A549 (cell line): ENCODE data around the gene VWA5B2. TPM values are rescaled to one million over a fixed set of nuclear protein-coding genes. Genes with fewer than 3 reads are reported as not detected.
A peak's percentile ranks its signal among the peaks of the same experiment; 100 is the strongest.

Experiments
- ATAC-seq, 2 experiments: fragments of 200-7000 bp in 1 of 2; fragments of >200 bp in 1 of 2; cut with Nextera tagmentation in 1 of 2; cut with Tn5 transposase in 1 of 2; 3 replicates each; pipeline versions ENCODE4 v1.8.0 to v1.9.1; 2018 to 2020; ENCODE audit warnings: mild to moderate bottlenecking in 1 of 2, moderate library complexity in 1 of 2
- CTCF ChIA-PET: fragments of 300-600 bp; sonication (Branson Sonifier 250); formaldehyde crosslinking; extraction: SDS; loops from one replicate; lab custom pipeline; 2021; ENCODE audit warnings: antibody characterized with exemption, inconsistent platforms; lab: Yijun Ruan, JAX
- POLR2A ChIA-PET: fragments of 350-600 bp; formaldehyde crosslinking; extraction: SDS; loops from one replicate; lab custom pipeline; 2021; ENCODE audit warnings: antibody characterized with exemption, inconsistent platforms; lab: Yijun Ruan, JAX
- DNase-seq, 2 experiments: peaks; one replicate each; pipeline versions ENCODE4 v3.0.0 to v3.0.0-alpha.2; 2011 to 2016; ENCODE audit warnings: low read depth in 1 of 2, low spot score in 1 of 2
- FAIRE-seq: peaks from 2 replicates; lab custom pipeline; 2011; peaks lifted over from hg19 to GRCh38; lab: Jason Lieb, UNC
- H3K27ac ChIP-seq, 2 experiments: fragments of >200 bp; sonication (Bioruptor Twin); formaldehyde crosslinking; 3 replicates each; pipeline ENCODE4 v1.5.1; 2016 to 2017
- H3K4me1 ChIP-seq: fragments of >200 bp; sonication (Bioruptor Twin); formaldehyde crosslinking; 3 replicates; pipeline ENCODE4 v1.6.1; 2016
- H3K4me2 ChIP-seq: fragments of >200 bp; sonication (Bioruptor Twin); formaldehyde crosslinking; 3 replicates; pipeline ENCODE4 v1.6.1; 2016
- H3K4me3 ChIP-seq: fragments of >200 bp; sonication (Bioruptor Twin); formaldehyde crosslinking; 3 replicates; pipeline ENCODE4 v1.5.1; 2016
- H3K9me3 ChIP-seq: fragments of >200 bp; sonication (Bioruptor Twin); formaldehyde crosslinking; 3 replicates; pipeline ENCODE4 v1.6.1; 2016
- BHLHE40 ChIP-seq: IDR thresholded peaks from 2 replicates; pipeline ENCODE4 v1.6.1; 2012; ENCODE audit warnings: low read depth, low read length, inconsistent platforms
- CBX8 ChIP-seq: fragments of 200-600 bp; sonication (generic); IDR thresholded peaks from 2 replicates; pipeline ENCODE4 v1.6.1; 2016
- CHD2 ChIP-seq: fragments of 150-350 bp; IDR thresholded peaks from 2 replicates; pipeline ENCODE4 v1.6.1; 2014; ENCODE audit warnings: low read length; ENCODE audit not compliant: partially characterized antibody
- EHF ChIP-seq: fragments of 250-450 bp; sonication (Bioruptor Pico); IDR thresholded peaks from 2 replicates; pipeline ENCODE4 v1.5.0; 2020; ENCODE audit warnings: mild to moderate bottlenecking
- EP300 ChIP-seq, 2 experiments: fragments of >200 bp; sonication (Bioruptor Twin); formaldehyde crosslinking; IDR thresholded peaks; 2 replicates in 1 of 2; 3 replicates in 1 of 2; pipeline ENCODE4 v1.6.1; 2016 to 2017
- ESRRA ChIP-seq: fragments of 150-350 bp; IDR thresholded peaks from 2 replicates; pipeline ENCODE4 v1.6.1; 2014; ENCODE audit warnings: mild to moderate bottlenecking, low read length, borderline replicate concordance
- GATA3 ChIP-seq: IDR thresholded peaks from 2 replicates; pipeline ENCODE4 v1.6.1; 2012; ENCODE audit warnings: borderline replicate concordance
- HEYL ChIP-seq: fragments of 250-450 bp; sonication (Bioruptor Pico); IDR thresholded peaks from 2 replicates; pipeline ENCODE4 v1.8.0; 2021; ENCODE audit warnings: mild to moderate bottlenecking, moderate library complexity
- HOXB13 ChIP-seq: fragments of 250-450 bp; sonication (Bioruptor Pico); IDR thresholded peaks from 2 replicates; pipeline ENCODE4 v1.5.0; 2020; ENCODE audit warnings: low read depth, mild to moderate bottlenecking, moderate library complexity
- HOXB5 ChIP-seq: fragments of 250-450 bp; sonication (Bioruptor Pico); IDR thresholded peaks from 2 replicates; pipeline ENCODE4 v1.5.0; 2020; ENCODE audit warnings: mild to moderate bottlenecking, moderate library complexity
- KDM1A ChIP-seq: fragments of 200-600 bp; sonication (generic); IDR thresholded peaks from 2 replicates; pipeline ENCODE4 v1.6.1; 2016; ENCODE audit warnings: low read depth, mild to moderate bottlenecking
- MAFK ChIP-seq: fragments of 450-650 bp; IDR thresholded peaks from 2 replicates; pipeline ENCODE4 v1.6.1; 2014; ENCODE audit not compliant: partially characterized antibody
- MYC ChIP-seq: IDR thresholded peaks from 2 replicates; pipeline ENCODE4 v1.6.1; 2012; ENCODE audit warnings: mild to moderate bottlenecking, inconsistent platforms, low read length, improper control_type of control experiment, borderline replicate concordance
- NFE2L2 ChIP-seq: fragments of 150-350 bp; conservative IDR thresholded peaks from 2 replicates; pipeline ENCODE4 v1.6.1; 2014; ENCODE audit warnings: low read length
- NPAS2 ChIP-seq: fragments of 250-450 bp; sonication (Bioruptor Pico); IDR thresholded peaks from 2 replicates; pipeline ENCODE4 v1.8.0; 2022; ENCODE audit warnings: mild to moderate bottlenecking, moderate library complexity, borderline replicate concordance
- RAD21 ChIP-seq, 2 experiments: fragments of >200 bp in 1 of 2; sonication (Bioruptor Twin) in 1 of 2; formaldehyde crosslinking in 1 of 2; IDR thresholded peaks in 1 of 2; conservative IDR thresholded peaks in 1 of 2; 2 replicates in 1 of 2; 3 replicates in 1 of 2; pipeline ENCODE4 v1.6.1; 2012 to 2018; ENCODE audit warnings: inconsistent platforms in 1 of 2
- RARB ChIP-seq: fragments of 250-450 bp; sonication (Bioruptor Pico); IDR thresholded peaks from 2 replicates; pipeline ENCODE4 v1.8.0; 2021; ENCODE audit warnings: mild to moderate bottlenecking, moderate library complexity
- RNF2 ChIP-seq: fragments of 200-600 bp; sonication (generic); IDR thresholded peaks from 2 replicates; pipeline ENCODE4 v1.6.1; 2016; ENCODE audit warnings: low read depth, mild to moderate bottlenecking, antibody characterized with exemption, moderate library complexity, borderline replicate concordance
- TFCP2L1 ChIP-seq: fragments of 250-450 bp; sonication (Bioruptor Pico); IDR thresholded peaks from 2 replicates; pipeline ENCODE4 v1.5.0; 2021; ENCODE audit warnings: mild to moderate bottlenecking
- ZC3H11A ChIP-seq: fragments of 450-650 bp; IDR thresholded peaks from 2 replicates; pipeline ENCODE4 v1.6.1; 2014; ENCODE audit warnings: antibody characterized with exemption, mild to moderate bottlenecking
- ZNF302 ChIP-seq: fragments of 250-450 bp; sonication (Bioruptor Pico); IDR thresholded peaks from 2 replicates; pipeline ENCODE4 v1.9.0; 2021; ENCODE audit warnings: inconsistent platforms, mild to moderate bottlenecking, moderate library complexity
- ZSCAN20 ChIP-seq: fragments of 250-450 bp; sonication (Bioruptor Pico); IDR thresholded peaks from 2 replicates; pipeline ENCODE4 v1.8.0; 2022; ENCODE audit warnings: mild to moderate bottlenecking, moderate library complexity
- WGBS: methylation state at CpG from one replicate; pipeline ENCODE4 v1.1.6; 2017; ENCODE audit errors: missing lambda C conversion rate; 5-methylcytosine and 5-hydroxymethylcytosine counted together
- polyA plus RNA-seq, 4 experiments: library from polyadenylated mRNA; depleted of rRNA in 3 of 4; stranded (reverse); fragments of >200 nt; fragmentation: RNase III in 1 of 4; extraction: RNeasy Plus Mini Kit Qiagen cat#74134 plus additional on column Dnase treatment in 1 of 4; gene quantifications; 2 replicates in 3 of 4; 3 replicates in 1 of 4; pipeline ENCODE4 v1.2.3, GENCODE V29; 2011 to 2017
- TF ChIP-seq, protein P1 (sequence below): fragments of >200 bp; sonication (Bioruptor Twin); formaldehyde crosslinking; IDR thresholded peaks from 2 replicates; pipeline ENCODE4 v1.6.1; 2016
- TF ChIP-seq, protein P2 (sequence below): fragments of >200 bp; sonication (Bioruptor Twin); formaldehyde crosslinking; IDR thresholded peaks from 3 replicates; pipeline ENCODE4 v1.5.1; 2016
- TF ChIP-seq, protein P3 (sequence below): fragments of 150-350 bp; IDR thresholded peaks from 2 replicates; pipeline ENCODE4 v1.6.1; 2014; ENCODE audit warnings: low read depth, mild to moderate bottlenecking, low read length
- TF ChIP-seq, protein P4 (sequence below): IDR thresholded peaks from 2 replicates; pipeline ENCODE4 v1.6.1; 2012
- TF ChIP-seq, protein P5 (sequence below): IDR thresholded peaks from 2 replicates; pipeline ENCODE4 v1.6.1; 2012; ENCODE audit warnings: low read depth, borderline replicate concordance

VWA5B2 gene
- polyA plus RNA-seq, 2 of the 4 experiments (the other 2 are of a cell fraction): 0.37 to 0.48 TPM

- H3K4me2 ChIP-seq: peak overlapping the region; percentile 96
- no peak for DNase-seq
- peak overlapping the region; percentile 46 to 76; a peak in 4 of 6 replicates for H3K27ac ChIP-seq
- H3K4me1 ChIP-seq: peaks cover 7% of the 10 kb centered on the region; the same call in 2 of the 3 replicates
- ATAC-seq: peak in 1 of 2 experiments; percentile 28; a peak in 3 of 6 replicates
- CTCF ChIA-PET: interaction anchor here (0.8 to 5.5 kb wide), 6 partner anchors 8 to 85 kb away, joined by 3 to 44 read pairs (median 4); partner anchors contain the start of gene EEF1AKMT4
- 0% methylated on average over 12 of the region's 61 CpGs for WGBS
- peak overlapping the region; percentile 59 for H3K4me3 ChIP-seq
- no peaks in the 10 kb centered on the region for H3K9me3 ChIP-seq
- POLR2A ChIA-PET: no interaction called here
- TF ChIP-seq ESRRA: no peak
- TF ChIP-seq ZSCAN20: no peak
- TF ChIP-seq RNF2: 0 out of 2 replicates have a peak, but pooled peaks have one; percentile 34
- FAIRE-seq: no peak
These were observed 757 bp downstream of the VWA5B2 start for GRCh38 chr3:184230081-184230602.

GRCh38 chr3:184230603-184231528 lies 1.5 kb downstream of the VWA5B2 start:
- no peak for DNase-seq

DNA sequence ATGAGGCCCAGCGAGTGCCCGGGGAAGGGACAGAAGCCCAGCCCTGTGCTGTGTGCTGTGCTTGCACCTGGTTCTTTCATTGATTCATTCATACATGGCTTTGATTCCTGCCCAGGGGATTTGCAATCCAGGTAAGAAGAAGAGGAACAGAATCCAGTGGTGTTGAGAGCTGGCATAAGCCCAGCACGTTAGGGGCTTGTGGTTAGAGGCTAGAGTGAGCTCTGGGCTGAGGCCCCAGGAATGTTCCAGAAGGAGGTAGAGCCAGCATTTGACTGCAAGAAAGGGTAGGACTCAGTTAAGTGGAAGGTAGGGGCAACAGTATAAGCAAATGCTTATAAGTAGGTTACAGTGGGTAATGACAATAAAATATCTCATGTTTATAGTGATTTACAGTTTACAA lies 2.3 kb downstream of the VWA5B2 start:
- no peak for TF ChIP-seq EHF (CRISPR knock-in tag)
- no peak for TF ChIP-seq CHD2
- TF ChIP-seq, protein P1, sequence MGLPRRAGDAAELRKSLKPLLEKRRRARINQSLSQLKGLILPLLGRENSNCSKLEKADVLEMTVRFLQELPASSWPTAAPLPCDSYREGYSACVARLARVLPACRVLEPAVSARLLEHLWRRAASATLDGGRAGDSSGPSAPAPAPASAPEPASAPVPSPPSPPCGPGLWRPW: no peak
- no peak for TF ChIP-seq NFE2L2
- TF ChIP-seq, protein P2, sequence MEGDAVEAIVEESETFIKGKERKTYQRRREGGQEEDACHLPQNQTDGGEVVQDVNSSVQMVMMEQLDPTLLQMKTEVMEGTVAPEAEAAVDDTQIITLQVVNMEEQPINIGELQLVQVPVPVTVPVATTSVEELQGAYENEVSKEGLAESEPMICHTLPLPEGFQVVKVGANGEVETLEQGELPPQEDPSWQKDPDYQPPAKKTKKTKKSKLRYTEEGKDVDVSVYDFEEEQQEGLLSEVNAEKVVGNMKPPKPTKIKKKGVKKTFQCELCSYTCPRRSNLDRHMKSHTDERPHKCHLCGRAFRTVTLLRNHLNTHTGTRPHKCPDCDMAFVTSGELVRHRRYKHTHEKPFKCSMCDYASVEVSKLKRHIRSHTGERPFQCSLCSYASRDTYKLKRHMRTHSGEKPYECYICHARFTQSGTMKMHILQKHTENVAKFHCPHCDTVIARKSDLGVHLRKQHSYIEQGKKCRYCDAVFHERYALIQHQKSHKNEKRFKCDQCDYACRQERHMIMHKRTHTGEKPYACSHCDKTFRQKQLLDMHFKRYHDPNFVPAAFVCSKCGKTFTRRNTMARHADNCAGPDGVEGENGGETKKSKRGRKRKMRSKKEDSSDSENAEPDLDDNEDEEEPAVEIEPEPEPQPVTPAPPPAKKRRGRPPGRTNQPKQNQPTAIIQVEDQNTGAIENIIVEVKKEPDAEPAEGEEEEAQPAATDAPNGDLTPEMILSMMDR: no peak
- Histone ChIP-seq H3K9me3 (no peaks in the 10 kb centered on the region), H3K27ac (no peak overlapping the region), H3K4me1 (peaks cover 7% of the 10 kb centered on the region; the same call in 2 of the 3 replicates), H3K4me3 (no peak overlapping the region), H3K4me2 (no peak overlapping the region)
- ChIA-PET CTCF (interaction anchor here (1.4 to 1.9 kb wide), 2 partner anchors 18 to 55 kb away, joined by 3 to 7 read pairs; partner anchors contain the start of gene EEF1AKMT4), POLR2A (no interaction called here)
- FAIRE-seq (no peak), DNase-seq (no peak), ATAC-seq (no peak)
- 92% methylated on average over 3 of the region's 3 CpGs for WGBS

More at GRCh38 chr3:184230603-184231528, 1.5 kb downstream of the VWA5B2 start:
- ATAC-seq (no peak), FAIRE-seq (no peak)
- peak overlapping the region in 1 of 2 experiments; percentile 76; a peak in 3 of 6 replicates for H3K27ac ChIP-seq
- H3K4me3 ChIP-seq: peak overlapping the region; percentile 59
- H3K4me1 ChIP-seq: peaks cover 7% of the 10 kb centered on the region; the same call in 2 of the 3 replicates
- ChIA-PET CTCF (interaction anchor here (0.8 to 5.5 kb wide), 7 partner anchors 8 to 86 kb away, joined by 3 to 44 read pairs (median 4); partner anchors contain the start of gene EEF1AKMT4), POLR2A (no interaction called here)
- WGBS: 85% methylated on average over 32 of the region's 79 CpGs
- TF ChIP-seq KDM1A (no peak), GATA3 (no peak), HOXB5 (CRISPR knock-in tag) (no peak), ZC3H11A (no peak), EP300 (IDR thresholded peaks at IDR 0.05) (no peak), HOXB13 (CRISPR knock-in tag) (no peak), RAD21 (conservative IDR thresholded peaks at IDR 0.05 in 1 of 2, IDR thresholded peaks at IDR 0.05 in 1 of 2) (no peak), TFCP2L1 (CRISPR knock-in tag) (no peak), BHLHE40 (no peak), CBX8 (no peak), MYC (no peak), MAFK (no peak), NPAS2 (CRISPR knock-in tag) (no peak), RARB (CRISPR knock-in tag) (no peak), ZNF302 (CRISPR knock-in tag) (no peak), HEYL (CRISPR knock-in tag) (no peak)
- TF ChIP-seq, protein P3, sequence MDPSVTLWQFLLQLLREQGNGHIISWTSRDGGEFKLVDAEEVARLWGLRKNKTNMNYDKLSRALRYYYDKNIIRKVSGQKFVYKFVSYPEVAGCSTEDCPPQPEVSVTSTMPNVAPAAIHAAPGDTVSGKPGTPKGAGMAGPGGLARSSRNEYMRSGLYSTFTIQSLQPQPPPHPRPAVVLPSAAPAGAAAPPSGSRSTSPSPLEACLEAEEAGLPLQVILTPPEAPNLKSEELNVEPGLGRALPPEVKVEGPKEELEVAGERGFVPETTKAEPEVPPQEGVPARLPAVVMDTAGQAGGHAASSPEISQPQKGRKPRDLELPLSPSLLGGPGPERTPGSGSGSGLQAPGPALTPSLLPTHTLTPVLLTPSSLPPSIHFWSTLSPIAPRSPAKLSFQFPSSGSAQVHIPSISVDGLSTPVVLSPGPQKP: no peak
- TF ChIP-seq, protein P1: no peak
- TF ChIP-seq, protein P4, sequence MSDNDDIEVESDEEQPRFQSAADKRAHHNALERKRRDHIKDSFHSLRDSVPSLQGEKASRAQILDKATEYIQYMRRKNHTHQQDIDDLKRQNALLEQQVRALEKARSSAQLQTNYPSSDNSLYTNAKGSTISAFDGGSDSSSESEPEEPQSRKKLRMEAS: no peak
- TF ChIP-seq, protein P5, sequence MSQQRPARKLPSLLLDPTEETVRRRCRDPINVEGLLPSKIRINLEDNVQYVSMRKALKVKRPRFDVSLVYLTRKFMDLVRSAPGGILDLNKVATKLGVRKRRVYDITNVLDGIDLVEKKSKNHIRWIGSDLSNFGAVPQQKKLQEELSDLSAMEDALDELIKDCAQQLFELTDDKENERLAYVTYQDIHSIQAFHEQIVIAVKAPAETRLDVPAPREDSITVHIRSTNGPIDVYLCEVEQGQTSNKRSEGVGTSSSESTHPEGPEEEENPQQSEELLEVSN: no peak
- H3K4me2 ChIP-seq: peak overlapping the region; percentile 96
- no peaks in the 10 kb centered on the region for H3K9me3 ChIP-seq
